PC-3 (cell line): ENCODE measurements around the gene PRSS33. TPM values are rescaled to one million over a fixed set of nuclear protein-coding genes. Genes with fewer than 3 reads are reported as not detected.

Experiments
- ATAC-seq: fragments of 200-7000 bp; cut with Tn5 transposase; 2 replicates; pipeline ENCODE4 v1.9.1; 2020; ENCODE audit warnings: mild to moderate bottlenecking, moderate library complexity
- BruUV-seq: library from RNA; stranded (reverse); fragments of 400-500 nt; replicated peaks from 2 replicates; lab custom pipeline; 2021; lab: Mats Ljungman, UMichigan
- CTCF ChIA-PET: fragments of 300-600 bp; sonication (Branson Sonifier 250); formaldehyde crosslinking; loops from one replicate; lab custom pipeline; 2022; ENCODE audit warnings: antibody characterized with exemption; lab: Charles Lee
- POLR2A ChIA-PET: fragments of 300-600 bp; sonication (Branson Sonifier 250); formaldehyde crosslinking; loops from one replicate; lab custom pipeline; 2022; ENCODE audit warnings: antibody characterized with exemption; ENCODE audit not compliant: unreplicated experiment; lab: Charles Lee
- DNase-seq: peaks from one replicate; pipeline ENCODE4 v3.0.0-alpha.2; 2015
- H2AFZ ChIP-seq: fragments of 300-600 bp; sonication (generic); 2 replicates; pipeline ENCODE4 v1.6.0; 2016; ENCODE audit warnings: antibody characterized with exemption, low read length
- H3F3A ChIP-seq: fragments of 300-600 bp; sonication (generic); one replicate; pipeline ENCODE4 v1.6.0; 2017; ENCODE audit warnings: antibody characterized with exemption, low read length, control low read depth, mild to moderate bottlenecking; ENCODE audit not compliant: unreplicated experiment
- H3K27ac ChIP-seq: fragments of 300-600 bp; sonication (generic); 2 replicates; pipeline ENCODE4 v1.5.1; 2016; ENCODE audit warnings: mild to moderate bottlenecking, low read length
- H3K27me3 ChIP-seq: fragments of 300-600 bp; sonication (generic); 2 replicates; pipeline ENCODE4 v1.6.1; 2016; ENCODE audit warnings: low read length, mixed read lengths
- H3K36me3 ChIP-seq: fragments of 300-600 bp; sonication (generic); 2 replicates; pipeline ENCODE4 v1.6.1; 2016; ENCODE audit warnings: low read depth, mixed run types, low read length, mixed read lengths
- H3K4me1 ChIP-seq: fragments of 300-600 bp; sonication (generic); 2 replicates; pipeline ENCODE4 v1.5.1; 2016; ENCODE audit warnings: low read length; ENCODE audit not compliant: insufficient read depth
- H3K4me2 ChIP-seq: fragments of 300-600 bp; sonication (generic); 2 replicates; pipeline ENCODE4 v1.6.0; 2016; ENCODE audit warnings: low read length
- H3K4me3 ChIP-seq: fragments of 300-600 bp; sonication (generic); 2 replicates; pipeline ENCODE4 v1.5.1; 2016; ENCODE audit warnings: mild to moderate bottlenecking, low read length, mixed read lengths
- H3K79me2 ChIP-seq: fragments of 300-600 bp; sonication (generic); 2 replicates; pipeline ENCODE4 v1.6.1; 2017; ENCODE audit warnings: low read length, mixed read lengths
- H3K9ac ChIP-seq: fragments of 300-600 bp; sonication (generic); 2 replicates; pipeline ENCODE4 v1.6.0; 2016; ENCODE audit warnings: mild to moderate bottlenecking, low read length
- H3K9me2 ChIP-seq: fragments of 300-600 bp; sonication (generic); replicated peaks from 2 replicates; pipeline ENCODE4 v1.6.1; 2016; ENCODE audit warnings: mixed run types, low read length, mixed read lengths
- H3K9me3 ChIP-seq: fragments of 300-600 bp; sonication (generic); 2 replicates; pipeline ENCODE4 v1.6.1; 2016; ENCODE audit warnings: low read length, mixed read lengths
- H4K20me1 ChIP-seq: fragments of 300-600 bp; sonication (generic); 2 replicates; pipeline ENCODE4 v1.6.1; 2016; ENCODE audit warnings: low read length, mixed read lengths
- CTCF ChIP-seq: fragments of 300-600 bp; sonication (generic); conservative IDR thresholded peaks from 2 replicates; pipeline ENCODE4 v1.5.1; 2017; ENCODE audit warnings: antibody characterized with exemption, low read depth, mild to moderate bottlenecking, low read length
- EZH2 ChIP-seq: fragments of 300-600 bp; sonication (generic); IDR thresholded peaks from one replicate; pipeline ENCODE4 v1.6.1; 2017; ENCODE audit warnings: antibody characterized with exemption, mild to moderate bottlenecking, low read length; ENCODE audit not compliant: unreplicated experiment
- EZH2phosphoT487 ChIP-seq: fragments of 300-600 bp; sonication (generic); IDR thresholded peaks from 2 replicates; pipeline ENCODE4 v1.6.1; 2018; ENCODE audit warnings: mild to moderate bottlenecking, antibody characterized with exemption, low read length, borderline replicate concordance
- intact Hi-C: fragments of 100-400 bp; cut with micrococcal nuclease; formaldehyde crosslinking; loops from 2 replicates; pipeline ENCODE4 v1.9.0; 2023
- total RNA-seq: library from RNA; depleted of rRNA; stranded (reverse); fragments of >200 nt; gene quantifications from 2 replicates; pipeline ENCODE4 v1.2.3, GENCODE V29; 2014

PRSS33 gene
- total RNA-seq, 1 experiment from 2014 or later, result 0.11 TPM

GRCh38 chr16:2771496-2772402 is 15.6 kb downstream of the PRSS33 start:
- Histone ChIP-seq H3K4me1 (peaks cover 12% of the 10 kb centered on the region; the same call in 1 of the 2 replicates), H4K20me1 (peaks cover 12% of the 10 kb centered on the region; the same call in 1 of the 2 replicates)

DNA sequence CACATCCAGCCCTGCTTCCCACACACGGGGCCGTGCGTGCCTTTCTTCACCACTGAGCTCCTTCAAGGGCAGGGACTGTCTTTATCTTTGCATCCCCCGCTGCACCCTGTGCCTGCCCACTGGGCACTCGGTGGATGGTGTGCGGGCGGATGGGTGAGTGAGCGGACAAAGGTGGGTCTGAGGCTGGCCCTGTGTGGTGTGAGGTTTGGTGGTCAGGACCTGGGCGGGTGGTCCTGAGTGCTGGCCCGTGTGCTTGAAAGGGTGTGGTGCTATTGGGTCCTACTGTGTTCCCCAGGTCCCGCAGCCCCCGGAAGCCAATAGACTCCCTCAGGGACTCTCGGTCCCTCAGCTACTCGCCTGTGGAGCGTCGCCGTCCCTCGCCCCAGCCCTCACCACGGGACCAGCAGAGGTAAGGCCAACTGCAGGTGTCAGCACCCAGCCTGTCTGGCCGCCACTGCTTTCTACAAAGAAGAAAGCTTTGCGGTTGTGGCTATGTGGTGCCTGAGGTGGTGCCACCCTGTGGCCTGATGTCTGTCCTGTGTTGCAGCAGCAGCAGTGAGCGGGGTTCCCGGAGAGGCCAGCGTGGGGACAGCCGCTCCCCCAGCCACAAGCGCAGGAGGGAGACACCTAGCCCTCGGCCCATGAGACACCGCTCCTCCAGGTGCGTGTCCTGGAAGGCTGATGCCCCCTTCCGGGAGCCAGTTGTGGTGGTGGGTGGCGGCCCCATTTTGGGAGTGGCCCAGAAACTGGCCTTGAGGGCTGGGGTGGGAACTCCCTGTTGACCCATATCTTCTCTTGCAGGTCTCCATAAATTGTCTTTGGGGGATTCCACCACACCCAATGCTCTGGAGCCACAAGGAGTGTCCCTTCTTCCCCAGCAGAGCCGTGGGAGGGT is 17.1 kb downstream of the PRSS33 start:
- ATAC-seq, result peak; percentile 30
- H3K27ac ChIP-seq, result no peak overlapping the region
- no peak overlapping the region for H3K9ac ChIP-seq
- H3F3A ChIP-seq, result no peaks in the 10 kb centered on the region
- TF ChIP-seq EZH2, result no peak
- TF ChIP-seq CTCF, result peak; percentile 31; the same call in 1 of the 2 replicates
- no peak for TF ChIP-seq EZH2phosphoT487
- no peak overlapping the region for H3K4me3 ChIP-seq
- no peak for DNase-seq
- H3K9me3 ChIP-seq, result no peaks in the 10 kb centered on the region
- CTCF ChIA-PET, result no interaction called here
- H3K36me3 ChIP-seq, result peaks cover 46% of the 10 kb centered on the region
- H4K20me1 ChIP-seq, result peaks cover 16% of the 10 kb centered on the region; the same call in 1 of the 2 replicates
- H3K4me1 ChIP-seq, result peaks cover 6% of the 10 kb centered on the region; the same call in 1 of the 2 replicates
- no TSS peak for BruUV-seq
- no peaks in the 10 kb centered on the region for H3K9me2 ChIP-seq
- no peak overlapping the region for H2AFZ ChIP-seq
- no peaks in the 10 kb centered on the region for H3K27me3 ChIP-seq
- intact Hi-C loops, result loop anchor here (10.0 kb wide), 1 partner anchor 54 kb away; no protein-coding TSS in a partner anchor
- H3K79me2 ChIP-seq, result peaks cover 45% of the 10 kb centered on the region
- H3K4me2 ChIP-seq, result no peak overlapping the region
- POLR2A ChIA-PET, result no interaction called here

More at GRCh38 chr16:2771496-2772402, 15.6 kb downstream of the PRSS33 start:
- H3K36me3 ChIP-seq, result peaks cover 32% of the 10 kb centered on the region
- peaks cover 45% of the 10 kb centered on the region for H3K79me2 ChIP-seq
- H3K9me2 ChIP-seq, result no peaks in the 10 kb centered on the region
- ATAC-seq, result no peak
- ChIA-PET CTCF (no interaction called here), POLR2A (no interaction called here)
- H3K4me3 ChIP-seq, result no peak overlapping the region
- TF ChIP-seq CTCF (no peak), EZH2phosphoT487 (no peak), EZH2 (no peak)
- H2AFZ ChIP-seq, result no peak overlapping the region
- DNase-seq, result no peak
- H3K27ac ChIP-seq, result no peak overlapping the region
- BruUV-seq, result no TSS peak
- H3K9ac ChIP-seq, result no peak overlapping the region
- no peaks in the 10 kb centered on the region for H3F3A ChIP-seq
- intact Hi-C loops, result loop anchor here (10.0 kb wide), 1 partner anchor 53 kb away; no protein-coding TSS in a partner anchor
- H3K27me3 ChIP-seq, result no peaks in the 10 kb centered on the region
- H3K4me2 ChIP-seq, result no peak overlapping the region
- H3K9me3 ChIP-seq, result no peaks in the 10 kb centered on the region
